GM18861 (cell line): ENCODE data around the gene AJAP1.

ENCODE experiments used
- ATAC-seq: cut with Tn5 transposase; IDR thresholded peaks from one replicate; pipeline ENCODE4 v1.9.1; 2021; ENCODE audit not compliant: unreplicated experiment

AJAP1 gene

DNA sequence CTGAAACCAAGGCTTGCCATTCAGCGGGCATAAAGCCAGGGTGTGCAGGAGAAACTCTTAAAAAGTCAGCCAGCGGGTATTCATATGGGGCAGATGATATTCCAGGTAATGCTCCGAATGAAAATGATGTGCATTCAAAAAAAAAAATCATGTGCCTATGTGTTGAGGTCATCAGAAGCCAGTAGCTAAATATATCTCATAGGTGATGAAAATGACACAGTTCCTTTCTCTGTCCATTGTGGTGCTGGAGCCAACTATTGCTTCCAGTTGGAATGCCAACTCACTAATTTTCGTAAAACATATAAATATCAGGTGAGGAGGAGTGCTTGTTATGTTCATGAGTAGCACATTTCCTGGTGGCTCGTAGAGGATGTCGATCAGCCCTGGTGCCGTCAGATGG is 23.2 kb downstream of the AJAP1 start:
- ATAC-seq, result no peak

DNA sequence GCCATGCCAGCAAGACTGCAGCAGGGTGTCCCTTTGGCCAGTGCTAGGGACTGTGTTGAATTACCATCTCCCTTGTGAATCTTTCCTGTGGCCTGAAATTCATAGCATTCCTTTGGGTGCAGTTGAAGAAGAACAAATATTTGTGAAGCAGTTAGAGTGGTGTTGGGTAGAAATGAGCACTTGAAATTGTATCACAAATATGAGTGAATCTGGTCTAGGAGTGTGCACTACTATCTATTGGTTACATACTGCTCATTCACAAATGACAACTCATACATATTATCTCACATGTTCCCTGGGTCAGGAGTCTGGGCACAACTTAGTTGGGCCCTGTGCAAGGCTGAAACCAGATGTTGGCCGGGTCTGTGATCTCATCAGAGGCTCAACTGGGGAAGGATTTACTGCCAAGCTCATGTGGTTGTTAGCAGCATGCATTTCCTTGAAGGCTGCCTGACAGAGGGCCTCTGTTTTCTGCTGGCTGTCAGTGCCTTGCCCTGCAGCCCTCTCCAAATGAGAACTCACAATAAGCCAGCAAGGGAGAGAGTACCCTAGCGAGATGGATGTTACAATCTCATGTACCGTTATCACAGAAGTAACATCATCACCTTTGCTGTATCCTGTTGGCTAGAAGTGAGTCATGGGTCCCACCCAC is 23.8 kb downstream of the AJAP1 start:
- no peak for ATAC-seq

DNA sequence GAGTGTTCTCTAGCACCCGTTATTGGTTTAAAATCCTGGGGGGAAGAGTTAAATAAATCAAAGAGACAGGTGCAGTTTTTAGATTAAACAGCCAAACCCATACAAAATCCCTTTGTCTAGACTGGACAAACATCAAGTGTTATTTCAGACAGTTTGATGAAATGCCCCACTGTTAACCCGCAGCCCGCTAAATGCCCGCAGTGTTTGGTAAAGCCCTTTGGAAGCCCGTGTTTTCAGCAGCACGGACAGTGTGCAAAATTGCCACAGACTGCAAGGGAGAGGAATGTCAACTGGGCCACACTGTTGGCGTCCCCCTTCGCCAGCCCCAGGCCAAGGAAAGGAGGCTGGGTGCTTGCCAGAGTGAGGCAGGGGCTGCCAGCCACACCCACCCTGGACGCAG is 26.6 kb downstream of the AJAP1 start:
- ATAC-seq, result no peak

DNA sequence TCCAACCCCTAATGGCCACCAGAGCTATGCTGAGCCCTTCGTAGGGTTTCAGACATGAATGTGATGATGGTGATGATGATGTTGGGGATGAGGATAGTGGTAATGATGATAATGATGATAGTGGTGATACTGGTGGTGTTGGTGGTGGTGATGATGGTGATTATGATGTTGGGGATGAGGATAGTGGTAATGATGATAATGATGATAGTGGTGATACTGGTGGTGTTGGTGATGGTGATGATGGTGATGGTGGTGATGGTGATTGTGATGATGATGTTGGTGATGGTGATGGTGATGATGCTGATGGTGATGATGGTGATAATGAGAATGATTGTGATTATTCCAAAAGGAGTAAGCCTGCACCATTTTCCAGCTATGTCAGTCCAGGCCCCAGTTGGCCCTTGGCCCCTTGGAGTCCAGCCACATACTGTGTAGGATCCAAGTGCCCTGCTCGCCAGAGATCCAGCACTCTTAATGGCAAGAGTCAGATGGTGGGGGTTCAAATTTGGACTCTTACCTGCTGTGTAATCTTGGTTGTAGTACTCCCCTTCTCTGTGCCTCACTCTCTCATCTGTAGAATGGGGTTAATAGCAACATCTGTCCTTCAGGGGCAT is 28.3 kb downstream of the AJAP1 start:
- ATAC-seq, result no peak

DNA sequence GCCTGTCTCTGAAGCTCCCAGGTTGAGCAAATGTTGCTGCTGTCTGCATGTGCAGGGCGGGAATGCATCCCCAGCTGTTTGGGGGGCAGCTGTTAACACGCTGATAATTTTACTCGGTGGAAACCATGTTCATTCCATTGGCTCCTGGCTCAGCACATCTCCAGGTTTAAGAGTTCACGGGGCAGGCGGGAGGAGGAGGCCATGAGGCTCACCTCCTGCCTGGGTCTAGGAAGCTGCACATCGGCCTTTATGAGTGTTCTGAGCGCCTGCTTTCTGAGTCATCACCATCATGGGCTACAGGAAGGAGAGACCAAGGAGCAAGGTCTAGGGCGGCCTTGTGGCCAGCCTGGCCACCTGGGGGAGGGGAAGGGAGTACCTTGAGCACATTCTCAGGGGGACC is 29.7 kb downstream of the AJAP1 start:
- no peak for ATAC-seq

DNA sequence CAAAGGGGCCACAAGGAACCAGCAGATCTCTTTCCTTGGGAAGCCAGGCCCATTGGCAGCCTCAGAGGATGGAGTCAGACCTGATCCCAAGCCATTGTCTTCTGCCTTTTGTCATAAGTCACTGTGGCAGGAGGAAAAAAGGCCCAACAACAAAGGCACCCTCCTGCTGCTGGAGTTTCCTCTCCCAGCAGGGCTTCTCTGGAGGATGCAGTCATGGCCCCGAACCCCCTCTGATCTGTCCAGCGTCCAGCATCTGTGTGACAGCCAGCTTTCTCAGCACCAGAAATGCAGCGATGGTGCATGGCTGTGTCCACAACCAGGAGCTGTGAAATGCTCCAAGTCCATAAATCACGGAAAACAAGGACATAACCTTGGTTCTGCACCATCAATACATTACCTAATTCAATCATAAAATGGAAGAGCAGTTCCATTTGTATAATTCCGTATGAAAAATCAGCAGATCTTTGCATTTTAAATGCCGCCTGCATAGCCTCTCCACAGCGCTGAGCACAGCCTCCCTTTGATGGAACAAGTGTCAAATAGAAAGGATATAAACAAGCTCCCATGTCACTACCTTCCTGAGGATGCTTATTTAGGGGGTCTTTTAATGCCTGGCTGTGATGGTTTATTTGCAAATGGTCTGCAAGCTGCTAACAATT is 30.6 kb downstream of the AJAP1 start:
- no peak for ATAC-seq

DNA sequence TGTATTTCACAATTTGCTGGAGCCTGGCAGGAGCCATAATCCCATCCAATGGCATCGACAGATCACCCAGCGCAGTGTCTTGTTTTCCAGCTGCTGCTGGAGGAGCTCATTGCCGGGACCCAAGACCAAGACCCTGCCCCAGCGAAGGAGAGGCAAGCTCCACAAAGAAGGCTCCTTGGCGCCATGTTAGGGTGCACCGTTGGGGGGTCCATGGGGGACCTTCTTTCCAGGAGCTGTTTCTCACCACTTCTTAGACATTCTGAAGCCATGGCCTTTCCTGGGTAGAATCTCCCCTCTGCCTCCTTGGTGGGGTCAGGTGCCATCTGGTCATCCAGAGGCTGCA is 31.1 kb downstream of the AJAP1 start:
- ATAC-seq, result no peak

DNA sequence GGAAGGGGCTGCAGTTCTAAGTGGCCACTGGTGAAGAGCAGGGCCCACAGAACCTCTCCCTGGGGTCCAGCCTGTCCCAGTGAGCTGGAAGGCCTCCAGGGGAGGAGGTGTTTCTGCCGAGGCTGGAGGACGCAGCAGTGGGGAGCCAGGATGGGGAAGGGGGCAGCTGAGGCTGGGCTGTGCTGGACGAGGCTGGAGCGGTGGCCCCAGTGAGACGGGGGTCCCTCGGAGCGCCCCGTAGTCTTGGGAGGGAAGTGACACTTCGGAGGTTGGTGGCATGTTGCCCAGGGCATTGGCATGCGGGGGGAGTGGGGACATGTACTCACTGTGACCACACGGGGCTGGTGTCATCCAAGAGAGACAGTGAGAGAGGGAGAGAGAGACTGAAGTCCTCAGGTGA is 33.5 kb downstream of the AJAP1 start:
- no peak for ATAC-seq

DNA sequence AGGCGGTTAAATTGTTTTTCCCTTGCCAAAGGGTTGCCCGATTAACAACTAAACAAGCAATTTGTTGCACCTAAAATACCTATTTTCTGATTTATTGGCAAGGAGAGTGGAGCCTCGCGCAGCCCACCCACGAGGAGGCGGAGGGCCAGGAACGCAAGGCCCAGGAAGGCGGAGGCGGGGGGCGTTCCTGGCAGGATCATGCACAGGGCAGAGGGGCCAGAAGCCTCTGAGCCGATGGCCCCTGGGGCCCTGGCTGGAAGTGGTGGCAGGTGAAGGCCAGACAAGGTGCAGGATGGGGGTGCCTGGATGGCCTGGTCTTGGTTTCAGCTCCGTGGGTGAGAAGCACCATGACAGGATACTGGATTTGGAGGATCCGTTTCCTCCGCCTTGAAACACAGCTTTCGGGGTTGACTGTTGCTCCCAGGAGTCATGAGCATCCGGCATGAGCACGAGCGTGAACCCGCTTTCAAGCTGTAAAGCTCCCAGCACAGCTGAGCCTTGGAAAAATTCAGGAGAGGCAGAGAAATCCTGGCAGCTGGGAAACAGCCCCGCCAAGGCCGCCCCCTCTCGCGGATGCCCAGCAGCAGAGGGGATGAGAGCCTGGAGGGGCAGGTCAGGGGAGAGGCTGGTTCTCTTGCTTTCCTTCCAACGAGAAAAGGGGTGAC is 35.0 kb downstream of the AJAP1 start:
- no peak for ATAC-seq

DNA sequence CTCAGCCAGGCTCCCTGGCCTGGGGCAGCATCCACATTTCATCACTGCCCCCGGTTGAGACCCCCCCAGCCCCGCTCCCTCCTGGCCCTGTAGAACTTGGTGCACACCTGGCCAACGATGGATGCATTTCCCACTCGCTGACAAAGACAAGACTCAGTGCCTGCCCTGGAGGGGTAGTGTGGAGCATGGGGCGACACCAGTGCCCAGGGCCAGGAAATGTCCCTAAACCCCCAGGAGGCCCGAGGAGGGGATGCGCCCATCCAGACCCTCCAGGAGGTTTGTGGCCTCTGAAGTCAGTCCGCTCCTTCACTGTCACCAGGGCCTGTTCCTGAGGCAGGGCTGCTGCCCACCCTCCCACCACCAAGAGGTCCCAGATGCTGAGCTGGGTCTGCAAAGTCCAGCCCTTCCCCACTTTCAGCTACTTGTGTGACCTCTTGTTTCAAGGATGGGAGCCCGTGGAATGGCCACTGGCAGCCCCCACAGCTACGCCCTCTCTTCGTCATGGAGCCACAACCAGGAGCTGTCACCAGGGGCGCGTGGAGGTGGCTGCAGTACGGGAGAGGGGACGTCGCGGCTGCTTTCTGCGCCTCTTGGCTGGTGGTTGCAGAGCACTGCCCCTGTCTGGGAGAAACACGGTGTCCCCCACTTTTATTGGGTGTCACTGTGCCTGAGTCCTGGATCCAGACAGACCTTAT is 35.7 kb downstream of the AJAP1 start:
- no peak for ATAC-seq

DNA sequence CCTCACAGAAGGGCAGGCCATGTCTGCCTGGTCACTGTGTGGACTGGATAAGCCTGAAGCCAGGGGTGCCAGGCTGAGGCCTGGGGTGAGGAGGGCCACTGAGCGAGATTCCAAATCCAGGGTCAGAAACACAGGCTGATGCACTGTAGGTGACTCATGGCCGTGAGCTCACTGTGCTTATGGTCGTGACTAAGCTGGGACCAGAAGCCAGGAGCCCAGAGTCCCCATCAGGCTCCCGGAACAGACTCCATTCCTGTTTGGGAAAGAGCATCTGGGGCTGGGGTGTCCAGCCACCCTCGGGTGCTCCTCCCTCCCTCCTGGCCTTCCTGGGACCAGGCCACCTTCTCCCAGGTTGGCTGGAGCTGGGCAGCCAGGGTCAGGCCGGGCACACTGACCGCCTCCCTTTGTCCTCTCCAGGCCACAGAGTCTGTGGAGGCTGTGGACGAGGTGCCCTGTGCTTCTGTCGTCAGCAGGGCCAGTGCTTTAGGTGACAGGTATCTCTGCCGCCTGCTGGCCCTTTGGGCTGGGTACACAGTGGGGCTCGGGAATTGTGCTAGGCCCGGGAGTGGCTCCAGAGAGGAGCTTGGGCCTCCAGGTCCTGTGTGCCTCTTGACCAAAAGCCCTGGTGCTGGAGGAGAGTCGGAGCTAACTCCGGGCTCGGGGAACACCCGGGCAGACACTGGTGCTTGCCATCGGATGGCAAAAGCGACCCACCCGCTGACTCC is 36.7 kb downstream of the AJAP1 start:
- ATAC-seq, result no peak

DNA sequence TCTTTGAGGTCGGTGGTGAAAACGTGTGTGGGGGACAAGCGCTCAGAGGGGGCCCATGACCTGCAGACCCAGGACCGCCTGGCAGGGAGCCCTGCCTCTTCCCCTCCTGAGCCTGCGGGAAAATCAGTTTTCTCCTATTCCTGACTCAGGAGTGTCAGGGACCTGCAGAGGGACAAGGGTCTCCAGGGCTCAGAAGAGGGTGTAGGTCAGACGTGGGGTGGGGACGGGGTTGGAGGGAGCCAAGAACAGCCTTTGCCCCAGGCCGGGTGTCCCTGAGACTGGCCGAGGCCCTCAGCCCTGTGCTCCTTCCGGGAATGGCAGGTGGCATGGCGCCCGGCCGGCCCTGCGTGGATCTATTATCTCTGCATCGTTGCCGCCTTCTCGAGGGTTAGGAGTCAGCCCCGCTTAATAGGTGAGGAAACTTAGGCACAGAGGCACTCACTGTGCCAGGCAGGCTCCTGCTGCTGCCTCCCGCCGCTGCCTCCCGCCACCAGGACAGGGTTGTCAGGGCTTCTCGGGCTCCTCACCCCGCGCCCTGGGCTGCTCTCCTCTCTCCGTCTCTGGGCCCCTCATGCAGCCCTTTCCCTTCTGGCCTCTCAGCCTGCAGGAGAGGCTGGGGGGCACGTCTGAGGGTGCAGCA is 37.5 kb downstream of the AJAP1 start:
- no peak for ATAC-seq

DNA sequence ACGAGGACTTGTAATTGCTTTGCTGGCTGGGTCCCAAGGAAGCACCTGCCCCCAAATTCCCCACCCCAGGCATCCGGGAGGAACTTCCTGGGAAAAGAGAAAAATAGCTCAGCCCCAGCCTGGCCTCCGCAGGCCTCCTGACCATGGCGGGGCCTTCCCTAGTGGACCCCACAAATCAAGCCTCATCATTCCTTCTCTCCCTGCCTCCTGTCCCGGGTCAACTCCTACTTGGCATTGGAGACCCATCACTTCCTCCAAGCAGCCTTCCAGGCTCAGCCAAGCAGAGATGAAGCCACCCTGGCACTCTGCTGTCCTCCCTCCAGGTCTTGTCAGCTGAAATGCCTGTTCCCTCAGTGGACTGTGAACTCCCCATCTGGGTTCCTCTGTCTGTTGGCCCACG is 38.0 kb downstream of the AJAP1 start:
- no peak for ATAC-seq

DNA sequence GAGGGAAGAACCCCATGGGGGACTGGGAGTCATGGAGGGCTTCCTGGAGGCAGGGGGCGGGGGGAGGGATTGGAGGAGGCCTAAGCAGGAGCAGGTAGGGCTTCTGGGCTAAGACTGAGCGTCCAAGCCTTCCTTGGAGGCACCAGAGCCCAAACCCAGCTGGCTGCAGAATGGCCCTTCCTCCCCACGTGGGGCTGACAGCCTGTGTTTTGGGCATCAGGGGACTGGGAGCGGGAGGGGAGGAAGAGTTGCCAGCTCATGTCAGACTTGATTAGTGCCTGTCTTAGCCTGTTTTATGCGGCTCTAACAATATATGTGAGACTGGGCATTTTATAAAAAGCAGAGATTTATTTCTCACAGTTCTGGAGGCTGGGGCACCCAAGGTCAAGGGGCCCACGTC is 38.9 kb downstream of the AJAP1 start:
- ATAC-seq, result no peak

DNA sequence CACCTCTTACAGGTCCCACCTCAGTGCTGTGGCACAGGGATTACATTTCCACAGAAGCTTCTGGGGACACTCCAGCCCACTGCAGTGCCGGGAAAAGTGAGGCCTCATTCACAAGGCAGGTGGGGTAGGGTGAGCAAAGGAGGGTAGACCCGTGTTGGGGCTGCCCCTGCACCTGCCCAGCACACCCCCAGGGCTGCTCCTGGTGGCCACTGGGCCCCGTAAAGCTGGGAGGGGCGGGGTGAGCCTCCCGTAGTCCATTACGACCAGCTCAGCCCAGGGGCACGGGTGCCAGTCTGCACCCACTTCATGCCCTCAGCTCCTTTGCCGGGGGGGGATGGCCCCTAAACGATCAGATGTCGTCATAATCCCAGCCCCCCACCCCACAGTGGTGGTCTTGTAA is 39.5 kb downstream of the AJAP1 start:
- ATAC-seq, result no peak

DNA sequence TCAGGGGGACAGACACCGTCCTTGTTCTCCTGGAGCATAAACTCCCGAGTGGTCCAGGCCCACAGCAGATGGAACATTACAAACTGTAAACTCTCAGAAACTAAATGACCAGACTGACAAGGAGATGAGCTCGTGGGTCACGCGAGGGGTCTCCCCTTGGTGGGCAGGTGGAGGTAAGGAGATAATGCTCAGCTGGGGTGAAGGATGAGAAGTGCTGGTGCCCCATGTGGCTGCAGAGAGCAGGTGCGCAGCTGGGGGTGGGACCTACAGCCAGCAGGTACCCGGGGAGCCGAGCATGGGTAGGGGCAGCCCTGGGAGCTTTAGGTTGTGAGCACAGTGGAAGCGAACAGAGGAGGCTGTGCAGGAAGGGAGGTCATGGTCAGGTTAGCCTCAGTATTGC is 40.1 kb downstream of the AJAP1 start:
- ATAC-seq, result no peak

DNA sequence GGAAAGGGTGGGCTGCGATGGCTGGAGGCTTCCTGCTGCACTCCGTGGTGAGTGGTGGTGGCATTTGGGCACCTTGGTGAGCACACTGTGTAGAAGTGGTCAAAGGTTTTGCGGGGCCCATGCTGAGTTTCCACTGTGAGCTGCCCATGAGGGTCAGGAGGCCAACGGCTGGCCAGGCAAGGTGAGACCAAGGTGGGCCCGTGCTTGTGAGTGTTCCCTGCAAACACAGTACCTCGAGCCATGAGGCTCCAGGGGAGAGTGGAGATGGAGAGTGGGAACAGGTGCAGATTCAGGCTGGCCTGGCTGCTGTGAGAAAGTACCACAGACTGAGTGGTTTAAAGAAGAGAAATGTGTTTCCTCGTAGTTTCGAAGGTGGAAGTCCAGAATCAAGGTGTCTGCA is 40.8 kb downstream of the AJAP1 start:
- ATAC-seq, result no peak

DNA sequence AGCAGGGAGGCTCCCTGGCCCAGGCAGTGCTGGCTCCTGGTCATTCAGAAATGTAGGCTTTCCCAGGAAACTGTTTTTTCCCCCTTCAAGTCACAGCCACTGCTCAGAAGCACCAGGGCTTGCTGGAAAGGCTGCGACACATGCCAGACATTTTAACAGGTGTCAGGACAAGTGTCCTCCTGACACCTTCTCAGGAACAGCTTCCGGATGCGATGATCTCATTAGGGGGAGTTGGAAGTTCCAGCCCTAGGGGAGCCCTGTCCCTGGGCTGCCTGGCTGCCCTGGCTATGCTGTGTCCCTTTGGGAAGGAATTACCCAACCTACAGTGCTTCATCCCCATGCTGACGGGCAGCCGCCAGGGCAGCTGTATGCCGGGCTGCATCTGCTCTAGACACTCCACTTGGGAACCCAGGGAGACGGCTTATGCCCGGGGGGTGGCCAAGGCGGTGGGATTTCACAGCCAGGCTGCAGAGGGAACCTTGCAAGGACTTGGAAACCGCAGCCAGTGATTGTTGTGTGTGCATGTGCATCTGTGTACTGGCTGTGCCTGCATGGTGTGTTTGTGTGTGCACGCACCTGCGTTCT is 41.8 kb downstream of the AJAP1 start:
- no peak for ATAC-seq

DNA sequence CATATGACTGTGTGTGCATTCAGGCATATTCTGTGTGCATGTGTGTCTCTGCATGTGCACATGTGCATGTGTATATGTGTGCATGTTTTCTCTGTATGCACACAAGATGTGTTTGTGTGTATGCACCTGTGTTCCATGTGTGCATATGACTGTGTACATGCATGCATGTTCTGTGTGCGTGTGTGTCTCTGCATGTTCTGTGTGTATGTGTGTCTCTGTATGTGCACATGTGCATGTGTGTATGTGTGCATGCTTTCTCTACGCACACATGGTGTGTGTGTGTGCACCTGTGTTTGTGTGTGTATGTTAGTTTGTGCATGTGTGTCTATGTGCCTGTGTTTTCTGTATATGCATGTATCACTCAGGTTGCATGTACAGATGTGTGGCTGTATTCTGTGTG is 42.3 kb downstream of the AJAP1 start:
- ATAC-seq, result no peak

DNA sequence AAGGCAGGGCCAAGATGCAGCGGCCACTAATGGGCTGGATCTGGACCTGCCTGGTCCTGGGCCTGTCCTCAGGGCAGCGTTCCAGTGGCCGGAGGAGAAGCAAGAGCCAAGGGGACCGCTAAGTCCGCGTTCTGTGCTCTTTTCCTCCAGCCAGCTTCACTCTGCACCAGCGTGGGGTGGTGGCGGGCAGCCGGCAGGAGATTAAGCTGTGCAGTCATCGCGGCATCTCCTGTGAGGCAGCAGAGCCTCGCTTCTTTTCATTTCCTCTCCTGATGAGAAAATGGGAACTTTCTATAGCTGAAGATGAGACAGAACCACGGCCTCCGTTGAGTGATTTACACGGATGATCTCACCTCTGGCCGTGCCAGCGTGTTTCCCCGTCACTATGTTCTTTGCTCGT is 43.4 kb downstream of the AJAP1 start:
- no peak for ATAC-seq
